Stomach (tissue), 4 donors: ENCODE measurements around the gene NHERF2.

ENCODE experiments used
- POLR2A ChIP-seq, 4 donors: fragments of 450-650 bp; IDR thresholded peaks; one replicate each; pipeline ENCODE4 v1.6.1; 2016; ENCODE audit warnings: antibody characterized with exemption in 4 of 4, control low read depth in 2 of 4, mild to moderate bottlenecking in 1 of 4, moderate library complexity in 1 of 4
- POLR2AphosphoS5 ChIP-seq, 3 donors: sonication (generic); formaldehyde crosslinking; IDR thresholded peaks; one replicate each; pipeline ENCODE4 v1.6.1; 2016; ENCODE audit warnings: antibody characterized with exemption in 3 of 3
- TF ChIP-seq, protein P1 (sequence below), 7 experiments: fragments of 450-650 bp in 4 of 7; fragments of 200-600 bp in 3 of 7; sonication (generic) in 3 of 7; IDR thresholded peaks; one replicate each; pipeline ENCODE4 v1.5.1; 2016 to 2019; ENCODE audit warnings: antibody characterized with exemption in 7 of 7, control low read depth in 2 of 7, mild to moderate bottlenecking in 1 of 7

DNA sequence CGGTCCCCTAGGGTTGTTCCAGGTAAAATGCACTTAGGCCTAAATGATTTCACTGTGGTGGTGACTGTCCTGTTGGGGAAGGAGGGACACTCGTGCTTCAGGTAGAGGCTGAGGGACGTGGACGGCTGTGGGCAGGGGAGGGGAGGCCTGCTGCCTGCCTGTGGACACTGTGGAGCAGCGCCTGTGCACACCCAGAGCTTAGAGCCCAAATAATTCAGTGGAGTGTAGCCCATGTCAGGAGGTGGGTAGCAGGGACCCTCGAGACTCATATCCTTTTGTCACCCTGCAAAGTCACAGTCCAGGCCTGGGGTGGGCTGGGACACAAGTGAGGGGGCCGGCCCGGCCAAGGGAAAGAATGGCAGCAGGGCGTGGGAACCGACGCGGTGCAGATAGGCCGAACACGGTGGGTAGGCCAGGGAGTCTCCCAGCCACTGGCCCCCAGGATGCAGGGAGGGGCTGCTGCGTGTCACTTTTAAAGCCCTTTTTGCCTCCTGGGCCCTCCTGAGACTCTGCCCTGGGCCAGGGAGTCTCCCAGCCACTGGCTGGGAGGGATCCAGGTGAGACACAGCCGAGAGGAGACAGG lies 733 bp upstream of the NHERF2 start:
- TF ChIP-seq, protein P1, sequence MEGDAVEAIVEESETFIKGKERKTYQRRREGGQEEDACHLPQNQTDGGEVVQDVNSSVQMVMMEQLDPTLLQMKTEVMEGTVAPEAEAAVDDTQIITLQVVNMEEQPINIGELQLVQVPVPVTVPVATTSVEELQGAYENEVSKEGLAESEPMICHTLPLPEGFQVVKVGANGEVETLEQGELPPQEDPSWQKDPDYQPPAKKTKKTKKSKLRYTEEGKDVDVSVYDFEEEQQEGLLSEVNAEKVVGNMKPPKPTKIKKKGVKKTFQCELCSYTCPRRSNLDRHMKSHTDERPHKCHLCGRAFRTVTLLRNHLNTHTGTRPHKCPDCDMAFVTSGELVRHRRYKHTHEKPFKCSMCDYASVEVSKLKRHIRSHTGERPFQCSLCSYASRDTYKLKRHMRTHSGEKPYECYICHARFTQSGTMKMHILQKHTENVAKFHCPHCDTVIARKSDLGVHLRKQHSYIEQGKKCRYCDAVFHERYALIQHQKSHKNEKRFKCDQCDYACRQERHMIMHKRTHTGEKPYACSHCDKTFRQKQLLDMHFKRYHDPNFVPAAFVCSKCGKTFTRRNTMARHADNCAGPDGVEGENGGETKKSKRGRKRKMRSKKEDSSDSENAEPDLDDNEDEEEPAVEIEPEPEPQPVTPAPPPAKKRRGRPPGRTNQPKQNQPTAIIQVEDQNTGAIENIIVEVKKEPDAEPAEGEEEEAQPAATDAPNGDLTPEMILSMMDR (IDR thresholded peaks at IDR 0.05): no peak
- TF ChIP-seq POLR2A (IDR thresholded peaks at IDR 0.05) (no peak), POLR2AphosphoS5 (IDR thresholded peaks at IDR 0.05) (no peak)
